GM18861 (cell line): ENCODE results near the gene NUPR1.
"Not testable (repeated sequence)": the region's sequence is repeated elsewhere in the genome, so short reads cannot be mapped to it uniquely, and the experiment has no call there.

ENCODE experiments used
- ATAC-seq: cut with Tn5 transposase; IDR thresholded peaks from one replicate; pipeline ENCODE4 v1.9.1; 2021; ENCODE audit not compliant: unreplicated experiment

Gene NUPR1

GRCh38 chr16:28499854-28500253 is 38.9 kb downstream of the NUPR1 start:
- no peak for ATAC-seq

- no peak for ATAC-seq
Observed at GRCh38 chr16:28498666-28499381, 40.0 kb downstream of the NUPR1 start.

- no peak for ATAC-seq
Observed at GRCh38 chr16:28497861-28498599, 40.7 kb downstream of the NUPR1 start.

- ATAC-seq = no peak
Observed at GRCh38 chr16:28497386-28497785, 41.4 kb downstream of the NUPR1 start.

- no peak for ATAC-seq
Observed at GRCh38 chr16:28496844-28497243, 41.9 kb downstream of the NUPR1 start.

- ATAC-seq = no peak
Observed at GRCh38 chr16:28495795-28496749, 42.7 kb downstream of the NUPR1 start.

GRCh38 chr16:28495098-28495793 is 43.5 kb downstream of the NUPR1 start:
- no peak for ATAC-seq

- ATAC-seq = no peak
Observed at GRCh38 chr16:28494121-28494851, 44.5 kb downstream of the NUPR1 start, which contains the start of gene APOBR. TSS of gene APOBR (plus strand) at chr16:28494643. CDS start at chr16:28494682, 39 bp downstream.

- ATAC-seq = peak; percentile 2
Observed at GRCh38 chr16:28492511-28492910, 46.3 kb downstream of the NUPR1 start.

- ATAC-seq = peak; percentile 39
Observed at GRCh38 chr16:28491970-28492474, 46.8 kb downstream of the NUPR1 start, which contains the start of gene CLN3. TSS of gene CLN3 (minus strand) at chr16:28492074. CDS start at chr16:28491759, 315 bp downstream.

GRCh38 chr16:28491230-28491969 is 47.4 kb downstream of the NUPR1 start:
- no peak for ATAC-seq

- no peak for ATAC-seq
Observed at GRCh38 chr16:28486266-28486665, 52.5 kb downstream of the NUPR1 start.

- not testable (repeated sequence) for ATAC-seq
Observed at GRCh38 chr16:28483361-28483760, 55.4 kb downstream of the NUPR1 start.
